Muscle of back (tissue), 10 donors: Measurements from ENCODE around the gene LRCOL1. TPM values are rescaled to one million over a fixed set of nuclear protein-coding genes. Genes with fewer than 3 reads are reported as not detected.

Experiments used
- polyA plus RNA-seq, 10 donors: library from polyadenylated mRNA; unstranded; fragments of 120-200 nt; gene quantifications; one replicate each; pipeline ENCODE4 v1.2.1, GENCODE V29; 2013; ENCODE audit not compliant: insufficient read length in 10 of 10

Gene LRCOL1
- polyA plus RNA-seq, 10 donors, result 0.14 to 0.60 (median 0.20) TPM; not detected in 4

Other genes starting within 250 kb of the LRCOL1 start
- 10 to 100 TPM; 28.2 to 49.8 (median 41.7) TPM for gene FBRSL1, start 120.4 kb downstream of the LRCOL1 start, polyA plus RNA-seq
- under 1 TPM in 2 of 10 donors, not detected in 8; 0.07 to 0.24 TPM for gene P2RX2, start 8.2 kb upstream of the LRCOL1 start, polyA plus RNA-seq
- 10 to 100 TPM; 21.1 to 45.3 (median 29.5) TPM for gene POLE, start 76.8 kb upstream of the LRCOL1 start, polyA plus RNA-seq
- gene PXMP2, start 77.0 kb upstream of the LRCOL1 start, polyA plus RNA-seq, result 10 to 100 TPM; 15.7 to 27.4 (median 19.6) TPM
- 10 to 100 TPM; 16.4 to 21.8 (median 18.0) TPM for gene PGAM5, start 100.3 kb upstream of the LRCOL1 start, polyA plus RNA-seq
- gene ANKLE2, start 151.2 kb upstream of the LRCOL1 start, polyA plus RNA-seq, result 10 to 100 TPM; 31.9 to 58.8 (median 42.7) TPM
- gene GOLGA3, start 218.3 kb upstream of the LRCOL1 start, polyA plus RNA-seq, result 10 to 100 TPM; 33.7 to 46.8 (median 43.1) TPM